ENCODE data around the gene TMEM134. TPM values are rescaled to one million over a fixed set of nuclear protein-coding genes. Genes with fewer than 3 reads are reported as not detected.
A peak's percentile ranks its signal among the peaks of the same experiment; 100 is the strongest.

Gene TMEM134
- total and polyA plus RNA-seq, 8 donors: 45.1 to 93.4 (median 61.5) TPM

DNA sequence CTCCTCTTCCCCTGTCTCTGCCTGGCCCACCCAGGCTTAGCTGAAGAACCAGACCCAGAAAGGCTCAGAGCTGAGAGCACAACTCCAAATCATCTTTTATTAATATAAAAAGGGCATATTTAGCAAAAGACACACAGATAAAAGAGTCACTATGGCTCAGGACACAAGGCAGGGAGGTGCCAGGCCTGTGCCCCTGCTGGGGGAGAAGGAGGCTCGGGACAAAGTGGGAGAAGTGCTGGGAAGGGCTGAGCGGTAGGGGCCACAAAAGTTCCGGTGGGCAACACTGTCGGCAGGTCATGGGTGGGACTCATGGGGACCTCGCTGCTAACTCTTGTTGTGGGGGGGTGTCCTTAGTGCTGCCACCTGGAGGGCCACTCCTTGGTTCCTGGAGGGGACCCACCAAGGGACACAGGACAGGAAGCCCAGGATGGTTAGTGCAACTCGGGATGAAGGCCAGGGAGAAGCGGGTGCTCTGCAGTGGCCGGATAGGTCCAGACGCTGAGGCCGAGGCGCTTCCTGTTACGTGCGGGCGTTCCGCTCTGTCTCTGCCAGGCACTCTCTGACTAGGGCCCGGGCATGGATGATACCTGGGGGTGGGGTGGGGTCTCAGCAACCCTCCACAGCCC is 37.5 kb upstream of the TMEM134 start:
- intact Hi-C loops (cut with DNase I): loop anchor here in 1 of 3 donors (10.0 kb wide), 1 partner anchor 92 kb away; the partner anchor contains the start of gene CARNS1
- Histone ChIP-seq H3K9me3 (no peaks in the 10 kb centered on the region), H3K4me1 (peaks cover 0 to 26% (median 12%) of the 10 kb centered on the region in 3 donors), H3K27ac (peak overlapping the region; percentile 95 to 98 (median 96)), H3K4me3 (peak overlapping the region; percentile 50 to 86 (median 85)), H3K27me3 (no peaks in the 10 kb centered on the region), H3K36me3 (no peaks in the 10 kb centered on the region)
- FAIRE-seq (no peak), ATAC-seq (no peak), DNase-seq (peak; percentile 43 to 84 (median 60))
- 30 to 51% methylated on average over 13 to 16 of the region's 16 CpGs for WGBS, 2 donors
- TF ChIP-seq, protein P1, sequence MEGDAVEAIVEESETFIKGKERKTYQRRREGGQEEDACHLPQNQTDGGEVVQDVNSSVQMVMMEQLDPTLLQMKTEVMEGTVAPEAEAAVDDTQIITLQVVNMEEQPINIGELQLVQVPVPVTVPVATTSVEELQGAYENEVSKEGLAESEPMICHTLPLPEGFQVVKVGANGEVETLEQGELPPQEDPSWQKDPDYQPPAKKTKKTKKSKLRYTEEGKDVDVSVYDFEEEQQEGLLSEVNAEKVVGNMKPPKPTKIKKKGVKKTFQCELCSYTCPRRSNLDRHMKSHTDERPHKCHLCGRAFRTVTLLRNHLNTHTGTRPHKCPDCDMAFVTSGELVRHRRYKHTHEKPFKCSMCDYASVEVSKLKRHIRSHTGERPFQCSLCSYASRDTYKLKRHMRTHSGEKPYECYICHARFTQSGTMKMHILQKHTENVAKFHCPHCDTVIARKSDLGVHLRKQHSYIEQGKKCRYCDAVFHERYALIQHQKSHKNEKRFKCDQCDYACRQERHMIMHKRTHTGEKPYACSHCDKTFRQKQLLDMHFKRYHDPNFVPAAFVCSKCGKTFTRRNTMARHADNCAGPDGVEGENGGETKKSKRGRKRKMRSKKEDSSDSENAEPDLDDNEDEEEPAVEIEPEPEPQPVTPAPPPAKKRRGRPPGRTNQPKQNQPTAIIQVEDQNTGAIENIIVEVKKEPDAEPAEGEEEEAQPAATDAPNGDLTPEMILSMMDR (IDR thresholded peaks at IDR 0.05): peak in 1 of 4 donors; percentile 14

DNA sequence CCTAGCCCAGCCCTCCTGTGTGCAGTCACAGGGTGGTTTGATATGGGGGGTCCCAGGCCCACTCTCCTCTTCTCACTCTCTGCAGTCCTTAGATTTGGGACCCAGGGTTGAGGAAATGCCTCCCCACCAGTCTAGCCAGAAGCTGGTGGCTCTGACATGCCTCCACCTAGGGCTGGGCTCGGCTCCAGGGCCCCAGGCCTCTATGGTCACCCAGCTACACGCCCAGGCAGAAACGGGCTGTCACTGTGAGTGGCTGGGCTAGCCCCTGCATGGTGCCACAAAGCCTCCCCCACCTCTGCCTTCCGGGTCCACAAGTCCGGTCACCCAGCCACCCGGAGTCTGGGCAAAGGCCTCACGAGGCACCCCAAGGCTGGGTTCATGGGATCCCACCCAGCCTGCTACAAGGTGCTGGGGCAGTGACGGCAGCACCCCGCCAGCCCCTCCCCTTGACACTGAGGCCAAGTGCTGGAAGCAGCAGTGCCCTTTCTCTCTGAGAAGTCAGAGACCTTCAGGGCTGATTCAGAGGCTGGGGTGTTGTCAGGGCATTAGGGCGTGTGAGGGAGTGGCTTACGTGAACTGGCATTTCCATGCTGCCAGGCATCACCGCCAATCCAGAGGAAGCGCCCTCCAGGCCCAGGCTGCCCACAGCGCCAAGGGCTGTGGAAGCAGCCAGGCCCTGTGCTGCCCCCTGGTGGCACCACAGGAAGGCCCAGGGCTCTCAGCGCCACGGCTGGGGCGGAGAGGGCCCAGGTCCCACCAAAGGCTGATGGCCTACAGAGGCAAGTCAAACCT is 36.8 kb upstream of the TMEM134 start:
- peak; percentile 95 to 98 (median 96) for DNase-seq
- no peaks in the 10 kb centered on the region for H3K36me3 ChIP-seq
- intact Hi-C loops (cut with DNase I): loop anchor here in 1 of 3 donors (10.0 kb wide), 1 partner anchor 91 kb away; the partner anchor contains the start of gene CARNS1
- peak overlapping the region in 3 of 4 donors; percentile 63 to 86 (median 85) for H3K4me3 ChIP-seq
- FAIRE-seq: no peak
- WGBS, 2 donors: 3 to 4% methylated on average over 17 of the region's 17 CpGs
- H3K9me3 ChIP-seq: no peaks in the 10 kb centered on the region
- peak; percentile 48 to 72 (median 68) for ATAC-seq
- peaks cover 0 to 26% (median 12%) of the 10 kb centered on the region in 3 donors for H3K4me1 ChIP-seq
- H3K27ac ChIP-seq: peak overlapping the region; percentile 95 to 98 (median 96)
- TF ChIP-seq, protein P1 (IDR thresholded peaks at IDR 0.05): peak; percentile 97 to 99 (median 98)
- no peaks in the 10 kb centered on the region for H3K27me3 ChIP-seq

DNA sequence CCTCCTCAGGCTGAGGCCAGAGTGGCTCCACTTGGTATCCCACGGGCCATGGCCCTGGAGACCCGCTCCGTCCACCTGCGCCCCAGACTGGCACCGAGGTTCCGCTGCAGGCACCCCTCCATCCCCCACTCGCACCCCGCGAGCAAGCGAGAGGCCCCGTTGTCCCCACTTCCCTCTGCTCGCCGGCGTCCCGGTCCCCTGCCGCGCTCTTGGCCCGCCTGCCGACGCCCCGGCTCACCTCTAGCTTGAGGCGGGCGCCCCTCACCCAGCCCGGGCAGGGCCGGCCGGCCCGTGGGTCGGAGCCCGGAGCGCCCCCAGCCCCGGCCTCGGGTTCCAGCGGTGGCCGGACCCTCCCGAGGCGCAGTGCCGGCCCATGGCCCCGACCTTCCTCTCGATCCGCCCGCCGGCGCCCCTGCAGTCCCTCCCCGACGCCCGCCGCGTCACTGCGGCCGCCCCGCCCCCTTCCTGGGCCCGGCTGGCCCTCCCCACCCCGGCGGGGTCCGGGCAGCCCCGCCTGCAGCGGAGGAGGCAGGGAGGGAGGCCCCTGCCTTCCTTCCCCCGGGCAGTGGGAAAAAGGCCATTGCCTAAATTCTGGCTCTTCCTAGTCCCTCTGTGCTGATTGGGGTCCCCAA is 36.0 kb upstream of the TMEM134 start, which contains the start of gene PITPNM1:
Gene PITPNM1, minus strand, starts transcription at position 414 of the 632 bp plus-strand sequence. CDS start 1,183 bp downstream, outside the sequence.
- peaks cover 0 to 26% (median 12%) of the 10 kb centered on the region in 3 donors for H3K4me1 ChIP-seq
- FAIRE-seq (no peak), ATAC-seq (peak; percentile 27 to 40 (median 31)), DNase-seq (peak; percentile 64 to 89 (median 81))
- TF ChIP-seq, protein P1 (IDR thresholded peaks at IDR 0.05): no peak
- intact Hi-C loops (cut with DNase I): loop anchor here in 1 of 3 donors (10.0 kb wide), 1 partner anchor 90 kb away; the partner anchor contains the start of gene CARNS1
- H3K4me3 ChIP-seq: peak within 1 kb of the TSS; percentile 63 to 86 (median 80)
- no peaks in the 10 kb centered on the region for H3K9me3 ChIP-seq
- H3K36me3 ChIP-seq: no peaks in the 10 kb centered on the region
- WGBS, 2 donors: 1% methylated on average over 36 to 58 of the region's 58 CpGs
- H3K27me3 ChIP-seq: no peaks in the 10 kb centered on the region
- H3K27ac ChIP-seq: peak within 1 kb of the TSS; percentile 95 to 98 (median 96)

DNA sequence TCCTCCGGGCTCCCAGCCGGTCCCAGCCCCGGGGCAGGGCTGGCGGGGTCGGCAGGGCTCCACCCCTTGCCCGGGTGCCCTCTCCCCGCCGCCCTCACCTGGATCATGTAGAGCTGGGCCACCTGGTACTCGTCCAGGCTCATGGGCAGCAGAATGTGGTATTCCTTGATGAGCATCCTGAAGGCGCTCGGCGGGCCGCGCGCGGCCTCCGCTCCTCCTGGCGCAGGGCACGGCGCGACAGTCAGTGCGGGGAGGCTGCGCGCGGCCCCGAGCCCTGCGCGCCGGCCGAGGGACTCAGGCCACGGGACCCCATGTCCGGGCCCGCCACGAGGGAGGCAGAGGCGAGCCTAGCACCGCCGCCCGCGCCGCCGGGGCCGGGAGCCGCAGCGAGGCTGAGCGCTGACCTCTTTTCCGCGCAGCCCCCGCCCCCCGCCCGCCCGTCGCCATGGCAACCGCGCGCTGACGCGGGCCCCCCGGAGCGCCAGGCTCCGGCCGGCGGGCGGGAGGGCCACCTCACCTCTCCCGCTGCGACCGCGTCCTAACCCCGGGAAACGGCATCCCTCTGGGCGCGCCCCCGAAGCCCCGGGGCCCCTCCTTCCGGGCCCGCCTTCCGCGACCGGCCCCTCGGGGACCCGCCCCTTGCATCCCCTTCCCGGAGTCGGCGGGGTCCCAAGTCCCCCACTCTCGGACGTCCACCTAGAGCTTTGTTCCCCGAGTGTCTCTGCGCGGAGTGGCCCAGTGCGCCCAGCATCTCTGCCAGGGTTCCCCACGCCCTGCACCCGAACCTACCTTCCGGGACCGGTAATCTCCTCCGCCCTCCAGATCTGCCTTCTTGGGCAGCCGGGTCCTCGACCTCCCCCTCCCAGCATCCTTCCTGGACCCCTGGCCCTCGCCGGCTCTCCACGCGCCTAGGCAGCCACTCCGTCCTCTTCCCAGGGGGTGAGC is 35.2 kb upstream of the TMEM134 start:
- H3K9me3 ChIP-seq: no peaks in the 10 kb centered on the region
- 2% methylated on average over 38 to 101 of the region's 101 CpGs for WGBS, 2 donors
- DNase-seq (peak in 5 of 6 donors; percentile 43 to 90 (median 70)), ATAC-seq (no peak), FAIRE-seq (no peak)
- peak overlapping the region; percentile 95 to 98 (median 96) for H3K27ac ChIP-seq
- TF ChIP-seq, protein P1 (IDR thresholded peaks at IDR 0.05): no peak
- peaks cover 0 to 26% (median 12%) of the 10 kb centered on the region in 3 donors for H3K4me1 ChIP-seq
- intact Hi-C loops (cut with DNase I): loop anchor here in 1 of 3 donors (10.0 kb wide), 1 partner anchor 89 kb away; the partner anchor contains the start of gene CARNS1
- H3K36me3 ChIP-seq: no peaks in the 10 kb centered on the region
- H3K4me3 ChIP-seq: peak overlapping the region; percentile 63 to 86 (median 80)
- no peaks in the 10 kb centered on the region for H3K27me3 ChIP-seq

Data from pancreas (tissue), 10 donors.